Measurements from ENCODE around the gene SPECC1.

SPECC1 gene

DNA sequence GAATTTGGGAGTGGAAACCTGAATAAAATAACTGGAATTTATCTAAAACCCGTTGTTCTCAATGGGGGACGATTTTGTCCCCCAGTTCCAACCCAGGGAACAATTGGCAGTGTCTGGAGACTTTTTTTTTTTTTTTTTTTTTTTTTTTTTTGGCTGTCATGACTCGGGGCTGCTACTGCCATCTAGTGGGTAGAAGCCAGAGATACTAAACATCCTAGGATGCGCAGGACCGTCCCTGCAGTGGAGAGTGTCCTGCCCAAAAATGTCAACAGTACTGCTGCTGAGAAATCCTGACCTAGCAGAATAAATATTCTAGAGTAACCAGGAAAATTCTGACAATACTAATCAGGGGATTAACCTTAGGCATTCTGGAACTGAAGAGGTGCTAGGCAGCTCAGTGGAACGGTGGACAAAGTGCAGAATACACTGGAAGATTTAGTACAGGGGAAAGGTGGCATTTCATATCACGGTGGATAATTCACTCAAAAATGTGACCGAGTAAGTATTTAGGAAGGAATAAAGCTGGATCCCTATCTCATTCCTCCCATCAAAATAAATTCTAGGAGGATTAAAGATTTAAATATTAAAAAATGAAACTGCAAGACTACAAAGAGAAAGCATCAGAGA is 107.6 kb downstream of the SPECC1 start:
- DNase-seq (ENCODE audit: extremely low read depth, low read depth): peak; percentile 22
- TF ChIP-seq, protein P1, sequence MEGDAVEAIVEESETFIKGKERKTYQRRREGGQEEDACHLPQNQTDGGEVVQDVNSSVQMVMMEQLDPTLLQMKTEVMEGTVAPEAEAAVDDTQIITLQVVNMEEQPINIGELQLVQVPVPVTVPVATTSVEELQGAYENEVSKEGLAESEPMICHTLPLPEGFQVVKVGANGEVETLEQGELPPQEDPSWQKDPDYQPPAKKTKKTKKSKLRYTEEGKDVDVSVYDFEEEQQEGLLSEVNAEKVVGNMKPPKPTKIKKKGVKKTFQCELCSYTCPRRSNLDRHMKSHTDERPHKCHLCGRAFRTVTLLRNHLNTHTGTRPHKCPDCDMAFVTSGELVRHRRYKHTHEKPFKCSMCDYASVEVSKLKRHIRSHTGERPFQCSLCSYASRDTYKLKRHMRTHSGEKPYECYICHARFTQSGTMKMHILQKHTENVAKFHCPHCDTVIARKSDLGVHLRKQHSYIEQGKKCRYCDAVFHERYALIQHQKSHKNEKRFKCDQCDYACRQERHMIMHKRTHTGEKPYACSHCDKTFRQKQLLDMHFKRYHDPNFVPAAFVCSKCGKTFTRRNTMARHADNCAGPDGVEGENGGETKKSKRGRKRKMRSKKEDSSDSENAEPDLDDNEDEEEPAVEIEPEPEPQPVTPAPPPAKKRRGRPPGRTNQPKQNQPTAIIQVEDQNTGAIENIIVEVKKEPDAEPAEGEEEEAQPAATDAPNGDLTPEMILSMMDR (IDR thresholded peaks at IDR 0.05; ENCODE audit: low read depth, low read length): peak; percentile 64

DNA sequence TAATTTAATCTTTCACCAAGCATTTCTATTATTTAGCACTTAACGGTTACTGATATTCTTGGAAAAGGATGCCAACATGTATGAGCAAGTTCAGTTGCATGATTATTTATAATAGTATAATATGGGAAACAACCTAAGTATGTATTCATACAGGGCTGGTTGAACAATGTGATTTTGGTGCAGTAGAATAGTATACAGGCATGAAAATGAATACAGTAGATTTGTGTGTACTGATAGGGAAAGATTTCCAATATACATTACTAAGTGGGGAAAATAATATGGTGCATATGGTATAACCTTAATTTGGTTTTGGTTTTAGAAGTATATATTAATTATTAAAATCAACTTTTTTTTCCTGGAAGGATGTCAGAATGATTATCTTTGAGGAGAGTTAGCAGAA is 109.1 kb downstream of the SPECC1 start:
- TF ChIP-seq, protein P1 (IDR thresholded peaks at IDR 0.05; ENCODE audit: low read depth, low read length): no peak
- DNase-seq (ENCODE audit: extremely low read depth, low read depth): no peak

DNA sequence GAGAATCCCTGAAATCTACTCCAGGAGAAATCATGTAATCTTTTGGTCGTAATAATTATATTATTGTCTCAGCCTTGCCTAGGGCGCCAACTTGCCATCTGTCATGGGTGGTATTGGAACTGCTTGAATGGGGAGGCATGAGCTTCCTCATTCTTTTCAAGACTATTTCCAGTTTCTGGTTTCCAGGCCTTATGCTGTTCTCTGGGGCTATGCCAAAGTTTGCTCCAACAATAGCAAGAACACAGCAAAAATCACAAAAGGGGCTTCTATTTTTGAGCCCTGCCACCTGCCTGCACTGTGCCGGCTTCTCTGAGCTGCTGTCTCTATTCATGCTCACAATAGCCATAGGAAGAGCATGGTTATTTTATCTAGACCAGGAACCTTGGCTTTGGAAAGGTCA is 111.7 kb downstream of the SPECC1 start:
- TF ChIP-seq, protein P1 (IDR thresholded peaks at IDR 0.05; ENCODE audit: low read depth, low read length): no peak
- no peak for DNase-seq (ENCODE audit: extremely low read depth, low read depth)

DNA sequence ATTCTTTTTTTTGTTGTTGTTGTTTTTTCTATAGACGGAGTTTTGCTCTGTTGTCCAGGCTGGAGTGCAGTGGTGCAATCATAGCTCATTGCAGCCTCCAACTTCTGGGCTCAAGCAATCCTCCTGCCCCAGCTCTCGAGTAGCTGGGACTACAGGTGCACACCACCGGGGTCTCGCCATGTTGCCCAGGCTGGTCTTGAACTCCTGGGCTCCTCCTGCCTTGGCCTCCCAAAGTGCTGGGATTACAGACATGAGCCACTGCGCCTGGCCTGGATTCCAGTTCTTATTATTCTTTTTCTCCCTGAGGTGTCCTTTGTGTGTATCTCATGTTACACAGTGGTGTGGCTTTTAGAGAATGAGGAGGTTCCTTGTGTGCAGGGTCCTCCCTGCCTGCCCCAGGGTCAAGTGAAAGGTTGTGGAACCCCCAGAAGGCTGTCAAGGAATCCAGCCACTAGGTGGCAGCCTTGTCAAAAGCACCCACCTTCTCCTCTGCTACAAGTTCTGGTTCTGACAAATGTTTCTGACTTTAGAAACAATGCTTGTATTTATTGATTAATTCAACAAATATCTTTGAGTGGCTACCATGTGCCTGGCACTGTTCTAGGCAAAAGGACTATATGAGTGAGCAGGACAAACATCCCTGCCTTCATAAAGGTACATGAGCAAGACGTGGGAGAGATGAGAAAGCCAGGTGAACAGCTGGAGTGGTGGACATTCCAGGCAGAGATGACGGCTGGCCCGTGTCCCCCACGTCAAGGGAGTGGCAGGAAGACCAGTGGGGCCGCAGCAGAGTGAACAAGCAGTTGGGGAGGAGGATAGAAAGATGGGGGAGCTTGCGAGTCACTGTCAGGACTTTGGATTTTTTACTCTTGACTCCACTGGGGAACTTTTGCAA is 112.4 kb downstream of the SPECC1 start:
- TF ChIP-seq, protein P1 (IDR thresholded peaks at IDR 0.05; ENCODE audit: low read depth, low read length): peak; percentile 92
- DNase-seq (ENCODE audit: extremely low read depth, low read depth): peak; percentile 22

DNA sequence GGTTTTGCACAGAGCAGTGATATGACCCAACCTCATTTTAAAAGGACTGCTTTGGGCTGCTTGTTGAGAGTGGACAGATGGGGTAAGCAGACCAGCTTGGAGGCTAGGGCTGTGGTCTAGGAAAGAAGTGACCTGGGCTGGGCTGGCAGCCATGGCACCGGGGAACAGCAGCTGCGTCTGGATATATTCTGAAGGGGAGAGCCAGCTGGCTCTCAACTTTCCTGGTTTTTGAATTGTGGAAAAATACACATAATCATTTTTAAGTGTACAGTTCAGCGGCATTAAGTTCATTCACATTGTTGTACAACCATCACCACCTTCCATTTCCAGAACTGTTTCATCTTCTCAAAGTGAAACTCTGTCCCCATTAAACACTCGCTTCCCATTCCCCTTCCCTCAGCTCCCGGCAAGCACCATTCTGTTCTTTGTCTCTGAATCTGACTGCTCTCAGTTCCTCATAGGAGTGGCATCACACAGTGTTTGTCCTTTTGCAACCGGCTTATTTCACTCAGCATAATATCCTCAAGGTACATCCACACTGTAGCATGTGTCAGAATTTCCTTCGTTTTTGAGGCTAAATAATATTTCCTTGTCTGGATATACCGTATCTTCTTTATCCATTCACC is 113.2 kb downstream of the SPECC1 start:
- DNase-seq (ENCODE audit: extremely low read depth, low read depth): no peak
- TF ChIP-seq, protein P1 (IDR thresholded peaks at IDR 0.05; ENCODE audit: low read depth, low read length): no peak

DNA sequence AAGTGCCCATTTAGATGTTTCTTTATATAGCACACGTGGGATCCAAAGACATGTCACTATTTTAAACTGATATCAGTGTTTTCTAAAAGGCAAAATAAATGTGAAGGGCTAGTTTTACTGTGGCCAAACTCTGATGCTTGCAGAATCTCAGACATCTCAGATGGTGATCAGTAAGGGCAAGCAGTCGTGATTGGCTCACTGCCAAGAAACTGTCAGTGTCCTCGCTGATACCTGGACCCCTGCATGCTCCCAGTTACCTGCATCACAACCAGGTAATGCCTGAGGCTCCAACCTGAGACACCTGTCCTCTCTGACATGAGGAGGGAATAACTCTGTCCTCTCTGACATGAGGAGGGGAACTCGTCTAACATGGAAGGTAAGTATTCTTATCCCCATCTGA is 114.0 kb downstream of the SPECC1 start:
- no peak for DNase-seq (ENCODE audit: extremely low read depth, low read depth)
- TF ChIP-seq, protein P1 (IDR thresholded peaks at IDR 0.05; ENCODE audit: low read depth, low read length): no peak

DNA sequence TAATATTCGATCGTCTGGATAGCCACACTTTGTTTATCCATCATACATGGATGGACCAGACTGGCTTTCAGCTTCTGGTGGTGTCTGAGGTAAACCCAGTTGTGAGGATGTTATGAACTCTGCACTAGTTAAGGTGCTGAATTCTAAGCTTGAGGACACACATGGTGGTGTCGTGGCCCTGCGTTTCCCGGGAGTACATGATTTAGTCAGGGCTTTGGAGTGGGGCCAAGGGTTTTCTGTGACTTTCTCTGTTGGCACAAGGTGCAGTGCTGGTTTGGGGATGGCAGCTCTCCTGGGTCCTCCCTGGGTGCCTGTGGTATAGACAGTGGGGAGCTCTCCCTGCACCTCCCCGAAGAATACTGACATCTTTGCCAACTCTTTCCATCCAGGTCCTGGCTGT is 116.6 kb downstream of the SPECC1 start:
- TF ChIP-seq, protein P1 (IDR thresholded peaks at IDR 0.05; ENCODE audit: low read depth, low read length): no peak

More for the DNA sequence above, 116.6 kb downstream of the SPECC1 start:
- no peak for DNase-seq (ENCODE audit: extremely low read depth, low read depth)

Data from AG09319 (cell line).